Rectal smooth muscle tissue (tissue), 1 donor: ENCODE measurements around the gene BTBD1.
A peak's percentile ranks its signal among the peaks of the same experiment; 100 is the strongest.
"Not testable (repeated sequence)": the region's sequence is repeated elsewhere in the genome, so short reads cannot be mapped to it uniquely, and the experiment has no call there.

ENCODE experiments used
- H3K27ac ChIP-seq: one replicate; pipeline ENCODE4 v1.7.0; 2013; ENCODE audit warnings: low read depth, low read length, inconsistent platforms
- H3K27me3 ChIP-seq: one replicate; pipeline ENCODE4 v1.7.0; 2013; ENCODE audit warnings: low read length; ENCODE audit not compliant: control insufficient read depth, insufficient read depth
- H3K36me3 ChIP-seq: one replicate; pipeline ENCODE4 v1.7.0; 2013; ENCODE audit warnings: low read length; ENCODE audit not compliant: control insufficient read depth, insufficient read depth
- H3K4me1 ChIP-seq: one replicate; pipeline ENCODE4 v1.7.0; 2013; ENCODE audit warnings: low read length; ENCODE audit not compliant: control insufficient read depth, insufficient read depth
- H3K4me3 ChIP-seq: one replicate; pipeline ENCODE4 v1.7.0; 2013; ENCODE audit warnings: low read length
- H3K9ac ChIP-seq: one replicate; pipeline ENCODE4 v1.7.0; 2013; ENCODE audit warnings: low read length

Gene BTBD1

DNA sequence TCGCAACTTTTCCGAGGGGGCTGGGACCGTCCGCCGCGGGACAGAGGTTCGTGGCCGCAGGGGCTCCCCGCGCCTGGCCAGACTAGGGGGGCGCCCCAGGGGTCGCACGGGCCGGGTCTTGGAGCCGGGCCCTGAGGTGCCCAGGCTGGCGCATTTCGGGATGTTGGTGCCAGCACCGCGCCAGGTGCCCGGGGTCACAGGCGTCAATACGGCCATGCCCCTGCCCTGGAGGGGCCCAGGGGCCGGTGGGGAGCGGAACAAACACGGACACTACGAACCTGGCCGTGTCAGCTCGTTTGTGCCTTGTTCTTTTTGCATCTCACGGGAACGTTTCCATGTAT lies 40.8 kb upstream of the BTBD1 start:
- H3K4me1 ChIP-seq, result peaks cover 2% of the 10 kb centered on the region
- peak overlapping the region; percentile 59 for H3K4me3 ChIP-seq
- peaks cover 8% of the 10 kb centered on the region for H3K27me3 ChIP-seq
- H3K9ac ChIP-seq, result no peak overlapping the region
- peak overlapping the region; percentile 48 for H3K27ac ChIP-seq
- no peaks in the 10 kb centered on the region for H3K36me3 ChIP-seq

DNA sequence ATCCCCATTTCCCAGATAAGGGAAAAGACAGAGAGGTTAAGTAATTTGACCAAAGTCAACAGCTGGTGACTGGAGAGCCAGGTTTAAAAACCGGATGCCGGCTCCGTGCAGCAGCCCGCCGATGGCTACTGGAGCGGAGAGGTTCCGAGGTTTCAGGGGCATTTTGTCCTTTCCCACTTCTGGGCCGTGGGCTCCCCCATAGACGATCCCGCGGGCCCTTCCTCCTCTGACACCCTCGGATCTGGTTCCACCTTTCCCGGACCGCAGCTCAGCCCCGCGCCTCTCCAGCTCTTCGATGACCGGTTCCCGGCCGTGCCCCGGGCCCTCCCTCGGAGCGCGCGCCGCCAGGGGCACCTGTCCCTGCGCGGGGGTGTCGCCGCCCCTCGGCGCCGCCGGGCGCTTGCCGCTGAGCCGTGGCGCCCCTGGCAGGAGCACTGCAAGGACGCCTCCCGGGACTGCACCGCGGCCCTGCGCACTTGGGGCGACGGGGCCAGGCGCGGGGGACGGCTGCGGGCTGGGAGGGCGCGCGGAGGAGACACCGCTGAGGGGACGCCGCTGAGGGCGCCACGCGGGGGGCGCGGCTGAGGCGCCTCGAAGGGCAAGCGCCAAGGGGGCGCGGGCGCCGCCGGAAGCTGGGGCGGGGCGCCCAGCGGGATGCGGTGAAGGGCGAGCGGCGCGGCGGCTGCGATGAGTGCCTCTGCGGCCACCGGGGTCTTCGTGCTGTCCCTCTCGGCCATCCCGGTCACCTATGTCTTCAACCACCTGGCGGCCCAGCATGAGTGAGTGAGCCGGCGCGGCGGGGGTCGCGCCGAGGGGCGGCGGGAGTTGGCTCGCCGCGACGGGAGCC lies 40.2 kb upstream of the BTBD1 start, which contains the start of gene TM6SF1:
Gene TM6SF1, plus strand, starts transcription at position 652 of the 847 bp plus-strand sequence. Its CDS starts 36 bp downstream, at position 688.
- H3K9ac ChIP-seq, result no peak within 1 kb of the TSS
- peak within 1 kb of the TSS; percentile 59 for H3K4me3 ChIP-seq
- no peaks in the 10 kb centered on the region for H3K36me3 ChIP-seq
- H3K4me1 ChIP-seq, result peaks cover 2% of the 10 kb centered on the region
- H3K27ac ChIP-seq, result peak within 1 kb of the TSS; percentile 48
- H3K27me3 ChIP-seq, result peaks cover 8% of the 10 kb centered on the region

- Histone ChIP-seq H3K27ac (no peak overlapping the region), H3K4me1 (peaks cover 2% of the 10 kb centered on the region), H3K4me3 (no peak overlapping the region), H3K9ac (no peak overlapping the region), H3K27me3 (peaks cover 8% of the 10 kb centered on the region), H3K36me3 (no peaks in the 10 kb centered on the region)
These were observed 38.4 kb upstream of the BTBD1 start for GRCh38 chr15:83105440-83105839.

GRCh38 chr15:83104141-83104540 lies 37.1 kb upstream of the BTBD1 start:
- Histone ChIP-seq H3K36me3 (no peaks in the 10 kb centered on the region), H3K9ac (no peak overlapping the region), H3K27ac (no peak overlapping the region), H3K4me1 (peaks cover 2% of the 10 kb centered on the region), H3K27me3 (peaks cover 7% of the 10 kb centered on the region), H3K4me3 (no peak overlapping the region)

DNA sequence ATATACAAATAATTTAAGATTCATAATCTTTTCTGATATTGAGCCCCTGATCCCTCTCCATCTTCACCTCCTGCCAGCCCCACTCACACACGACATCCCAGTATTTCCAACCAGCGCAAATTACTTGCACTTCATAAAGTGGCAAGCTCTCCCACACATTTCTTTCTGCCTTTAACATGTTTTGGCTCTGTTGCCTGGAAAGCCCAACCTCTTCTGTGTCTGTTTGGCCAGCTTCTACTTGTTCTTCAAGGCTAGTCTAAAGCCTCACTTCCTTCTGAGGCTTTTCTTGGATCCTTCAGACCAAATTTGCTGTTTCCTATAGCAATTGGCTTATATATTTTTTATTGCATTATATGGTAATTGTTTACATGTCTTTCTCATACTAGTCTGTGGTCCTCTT lies 35.3 kb upstream of the BTBD1 start:
- H3K4me1 ChIP-seq, result peaks cover 2% of the 10 kb centered on the region
- no peak overlapping the region for H3K4me3 ChIP-seq
- H3K36me3 ChIP-seq, result no peaks in the 10 kb centered on the region
- no peak overlapping the region for H3K27ac ChIP-seq
- H3K9ac ChIP-seq, result no peak overlapping the region
- H3K27me3 ChIP-seq, result no peaks in the 10 kb centered on the region

- Histone ChIP-seq H3K9ac (no peak overlapping the region), H3K27ac (no peak overlapping the region), H3K36me3 (no peaks in the 10 kb centered on the region), H3K4me1 (no peaks in the 10 kb centered on the region), H3K27me3 (no peaks in the 10 kb centered on the region), H3K4me3 (no peak overlapping the region)
These were observed 33.1 kb upstream of the BTBD1 start for GRCh38 chr15:83100097-83100646.

DNA sequence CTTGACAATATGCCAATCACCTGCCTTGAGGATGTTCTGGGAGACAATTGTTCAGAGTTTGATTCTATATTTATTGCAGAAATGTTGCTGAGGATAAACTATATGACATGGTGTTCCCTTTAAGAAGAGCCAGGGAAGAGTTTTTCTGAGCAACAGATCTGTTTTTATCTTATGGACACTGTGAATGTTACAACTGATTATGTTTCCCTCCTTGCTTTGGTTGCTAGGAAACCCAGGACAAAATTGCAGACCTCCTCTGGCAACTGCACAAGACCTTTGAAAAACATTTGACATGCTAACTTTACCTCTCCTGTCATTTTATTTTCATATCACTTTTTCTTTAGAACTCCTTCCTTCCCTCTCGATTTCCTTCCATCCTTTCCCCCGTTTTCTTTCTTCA lies 32.2 kb upstream of the BTBD1 start:
- Histone ChIP-seq H3K9ac (no peak overlapping the region), H3K27me3 (no peaks in the 10 kb centered on the region), H3K4me1 (no peaks in the 10 kb centered on the region), H3K36me3 (no peaks in the 10 kb centered on the region), H3K27ac (no peak overlapping the region), H3K4me3 (no peak overlapping the region)

DNA sequence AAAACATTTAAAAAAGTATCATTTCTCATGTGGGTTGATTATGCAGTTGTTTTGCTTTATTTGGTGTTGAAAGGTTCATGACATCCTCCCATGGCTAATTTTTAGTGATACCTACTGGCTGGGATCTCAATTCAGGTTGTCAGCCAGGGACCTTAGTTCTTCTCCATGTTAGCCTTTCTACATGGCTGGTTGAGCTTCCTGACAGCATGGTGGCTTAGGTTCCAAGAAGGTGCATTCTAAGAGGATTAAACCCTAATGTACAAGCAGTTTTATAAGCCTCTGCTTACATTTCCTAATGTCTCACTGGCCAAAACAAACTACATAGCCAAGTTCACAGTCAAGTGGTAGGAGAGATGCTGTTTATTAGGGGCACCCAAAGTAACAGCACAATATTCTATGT lies 31.0 kb upstream of the BTBD1 start:
- H3K36me3 ChIP-seq, result no peaks in the 10 kb centered on the region
- H3K27ac ChIP-seq, result no peak overlapping the region
- H3K27me3 ChIP-seq, result no peaks in the 10 kb centered on the region
- H3K4me1 ChIP-seq, result no peaks in the 10 kb centered on the region
- H3K4me3 ChIP-seq, result no peak overlapping the region
- no peak overlapping the region for H3K9ac ChIP-seq

GRCh38 chr15:83094583-83094982 lies 27.5 kb upstream of the BTBD1 start:
- Histone ChIP-seq H3K9ac (no peak overlapping the region), H3K4me1 (no peaks in the 10 kb centered on the region), H3K27me3 (no peaks in the 10 kb centered on the region), H3K4me3 (no peak overlapping the region), H3K27ac (no peak overlapping the region), H3K36me3 (no peaks in the 10 kb centered on the region)

DNA sequence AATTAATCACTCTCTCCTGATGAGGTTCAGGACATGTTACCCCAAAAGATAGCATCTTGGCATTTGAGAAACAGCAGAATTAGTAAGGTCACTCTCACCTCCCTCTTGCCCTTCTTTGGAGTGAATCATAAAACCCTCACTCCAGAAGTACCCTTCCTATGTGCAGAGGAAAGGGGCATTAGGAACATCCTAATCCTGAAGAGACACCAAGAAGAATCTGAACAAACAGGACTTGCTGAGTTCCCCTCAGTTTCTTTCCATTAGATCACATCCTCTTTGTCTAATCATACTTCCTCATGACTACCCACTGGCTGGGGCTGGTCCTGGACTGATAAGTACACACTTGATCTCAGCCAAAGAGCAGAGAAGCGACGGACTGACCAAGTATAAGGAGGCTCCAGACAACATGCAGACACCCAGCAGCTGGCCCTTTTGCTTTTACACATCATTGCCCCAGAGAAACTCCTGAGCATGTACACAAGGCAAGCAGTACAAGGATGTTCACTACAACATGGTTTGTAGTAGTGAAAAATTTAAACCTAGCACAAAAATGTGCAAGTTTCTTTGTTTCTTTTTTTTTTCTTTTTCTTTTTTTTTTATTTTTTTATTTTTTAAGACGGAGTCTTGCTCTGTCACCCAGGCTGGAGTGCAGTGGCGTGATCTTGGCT lies 25.4 kb upstream of the BTBD1 start:
- no peaks in the 10 kb centered on the region for H3K4me1 ChIP-seq
- H3K27me3 ChIP-seq, result no peaks in the 10 kb centered on the region
- no peak overlapping the region for H3K27ac ChIP-seq
- no peak overlapping the region for H3K9ac ChIP-seq
- H3K4me3 ChIP-seq, result no peak overlapping the region
- H3K36me3 ChIP-seq, result no peaks in the 10 kb centered on the region

- not testable (repeated sequence) for H3K36me3 ChIP-seq, H3K27ac ChIP-seq, H3K9ac ChIP-seq, H3K4me3 ChIP-seq, H3K4me1 ChIP-seq, H3K27me3 ChIP-seq
These were observed 24.9 kb upstream of the BTBD1 start for GRCh38 chr15:83091965-83092308.

DNA sequence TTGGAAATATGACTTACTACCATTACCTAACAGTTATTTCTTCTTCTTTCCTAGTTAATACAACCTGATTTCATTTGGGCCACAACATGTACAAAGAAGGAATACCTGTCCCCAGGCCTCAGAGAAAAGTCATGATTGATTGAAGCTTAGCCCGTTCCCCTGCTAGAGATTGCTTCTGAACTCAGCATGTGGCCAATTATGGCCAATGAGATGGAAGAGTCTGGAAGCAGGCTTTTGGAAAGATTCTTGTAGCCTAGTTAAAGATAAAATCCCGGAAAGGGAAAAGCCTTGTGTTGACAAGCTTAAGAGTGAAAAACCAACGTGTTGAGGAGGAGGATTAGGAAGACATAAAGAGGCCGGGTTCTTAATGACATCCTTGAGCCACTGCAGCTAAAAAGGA lies 23.4 kb upstream of the BTBD1 start:
- Histone ChIP-seq H3K9ac (no peak overlapping the region), H3K4me3 (no peak overlapping the region), H3K36me3 (no peaks in the 10 kb centered on the region), H3K27ac (no peak overlapping the region), H3K4me1 (no peaks in the 10 kb centered on the region), H3K27me3 (no peaks in the 10 kb centered on the region)

DNA sequence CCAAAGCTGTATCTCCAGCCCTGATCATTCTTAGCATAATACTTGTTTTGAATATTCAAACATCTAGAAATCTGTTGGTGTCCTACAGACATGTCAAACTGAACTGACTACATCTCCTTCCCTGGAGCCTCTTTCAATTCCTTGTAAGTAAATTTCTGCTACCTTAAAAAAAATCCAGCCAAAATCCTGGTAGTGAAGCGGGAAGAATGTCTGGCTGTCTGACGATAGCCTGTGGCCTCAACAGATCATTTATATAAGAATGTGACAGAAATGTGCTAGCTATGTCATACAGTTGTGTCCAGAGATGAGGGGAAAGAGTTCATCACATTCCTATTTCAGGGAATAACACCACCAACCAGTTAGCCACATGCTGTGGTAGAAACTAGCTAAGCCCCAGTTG lies 21.8 kb upstream of the BTBD1 start:
- no peak overlapping the region for H3K4me3 ChIP-seq
- H3K27me3 ChIP-seq, result no peaks in the 10 kb centered on the region
- no peaks in the 10 kb centered on the region for H3K4me1 ChIP-seq
- H3K27ac ChIP-seq, result no peak overlapping the region
- H3K36me3 ChIP-seq, result no peaks in the 10 kb centered on the region
- no peak overlapping the region for H3K9ac ChIP-seq
